H1 (cell line): ENCODE data around the gene CDH8. TPM values are rescaled to one million over a fixed set of nuclear protein-coding genes. Genes with fewer than 3 reads are reported as not detected.

Experiments used
- CTCF ChIA-PET: fragments of 300-600 bp; sonication (Branson Sonifier 250); formaldehyde crosslinking; loops from one replicate; lab custom pipeline; 2021; ENCODE audit not compliant: partially characterized antibody; lab: Charles Lee
- POLR2A ChIA-PET: fragments of 300-600 bp; sonication (Branson Sonifier 250); formaldehyde crosslinking; loops from one replicate; lab custom pipeline; 2021; ENCODE audit warnings: inconsistent platforms; ENCODE audit not compliant: partially characterized antibody; lab: Charles Lee
- DNase-seq, 2 experiments: peaks; one replicate each; pipeline versions ENCODE4 v3.0.0 to v3.0.0-alpha.2; 2010 to 2022; ENCODE audit warnings: low spot score in 2 of 2, low read depth in 1 of 2, mixed read lengths in 1 of 2
- FAIRE-seq: peaks from 2 replicates; lab custom pipeline; 2011; peaks lifted over from hg19 to GRCh38; lab: Jason Lieb, UNC
- H2AFZ ChIP-seq: 2 replicates; pipeline ENCODE4 v1.8.1; 2012; ENCODE audit warnings: low read length, inconsistent platforms
- H2AK5ac ChIP-seq: 2 replicates; pipeline ENCODE4 v1.6.1; 2013; ENCODE audit warnings: low read depth, low read length
- H2BK120ac ChIP-seq: replicated peaks from 2 replicates; pipeline ENCODE3; 2013; ENCODE audit warnings: low read depth, low read length, inconsistent platforms
- H2BK12ac ChIP-seq: 2 replicates; pipeline ENCODE4 v1.6.1; 2013; ENCODE audit warnings: low read depth, low read length
- H2BK15ac ChIP-seq: 2 replicates; pipeline ENCODE4 v1.6.1; 2013; ENCODE audit warnings: low read length
- H2BK20ac ChIP-seq: 2 replicates; pipeline ENCODE4 v1.6.1; 2013; ENCODE audit warnings: low read length
- H2BK5ac ChIP-seq: 2 replicates; pipeline ENCODE4 v1.6.1; 2013; ENCODE audit warnings: low read depth, low read length
- H3K14ac ChIP-seq: 2 replicates; pipeline ENCODE4 v1.6.1; 2013; ENCODE audit warnings: inconsistent platforms; ENCODE audit not compliant: insufficient read length
- H3K18ac ChIP-seq: 2 replicates; pipeline ENCODE4 v1.6.1; 2013; ENCODE audit warnings: low read length; ENCODE audit errors: extremely low read depth
- H3K23ac ChIP-seq: 2 replicates; pipeline ENCODE4 v1.6.1; 2013; ENCODE audit warnings: inconsistent platforms; ENCODE audit not compliant: insufficient read length
- H3K23me2 ChIP-seq: 2 replicates; pipeline ENCODE4 v1.6.1; 2013; ENCODE audit warnings: low read depth, low read length
- H3K27ac ChIP-seq: 2 replicates; pipeline ENCODE4 v1.6.1; 2011; ENCODE audit warnings: low read depth, low read length, inconsistent platforms
- H3K27me3 ChIP-seq, 4 experiments: replicated peaks in 1 of 4; 1 replicate in 1 of 4; 2 replicates in 3 of 4; pipeline versions ENCODE4 v1.6.1 to v1.8.1; 2011 to 2013; ENCODE audit warnings: low read length in 3 of 4, mild to moderate bottlenecking in 3 of 4, inconsistent platforms in 2 of 4, mixed read lengths in 2 of 4, moderate library complexity in 1 of 4; ENCODE audit not compliant: control insufficient read depth in 3 of 4, insufficient read depth in 3 of 4; ENCODE audit errors: extremely low read depth in 1 of 4
- H3K36me3 ChIP-seq, 4 experiments: 2 replicates each; pipeline versions ENCODE4 v1.6.1 to v1.8.1; 2011 to 2013; ENCODE audit warnings: mild to moderate bottlenecking in 4 of 4, low read length in 3 of 4, moderate library complexity in 2 of 4, control low read depth in 1 of 4, inconsistent platforms in 1 of 4; ENCODE audit not compliant: insufficient read depth in 4 of 4, control insufficient read depth in 2 of 4
- H3K4ac ChIP-seq: replicated peaks from 2 replicates; pipeline ENCODE3; 2013; ENCODE audit warnings: low read length, low read depth, mixed read lengths, inconsistent platforms; ENCODE audit not compliant: insufficient read length
- H3K4me1 ChIP-seq, 4 experiments: replicated peaks in 1 of 4; 1 replicate in 1 of 4; 2 replicates in 3 of 4; pipeline versions ENCODE4 v1.6.1 to v1.8.1; 2011 to 2013; ENCODE audit warnings: low read length in 3 of 4, inconsistent platforms in 2 of 4, mixed read lengths in 1 of 4; ENCODE audit not compliant: insufficient read depth in 4 of 4, control insufficient read depth in 3 of 4
- H3K4me2 ChIP-seq, 2 experiments: 2 replicates each; pipeline versions ENCODE4 v1.6.1 to v1.8.1; 2011 to 2013; ENCODE audit warnings: low read depth in 2 of 2, low read length in 2 of 2, control low read depth in 1 of 2, inconsistent platforms in 1 of 2, mild to moderate bottlenecking in 1 of 2; ENCODE audit not compliant: insufficient read depth in 1 of 2
- H3K4me3 ChIP-seq, 4 experiments: fragments of 200-600, 300-600 bp in 1 of 4; sonication (generic), shearing (Covaris generic), sonication (Bioruptor Twin) in 1 of 4; 2 replicates each; pipeline versions ENCODE4 v1.5.1 to v1.8.1; 2011 to 2016; ENCODE audit warnings: low read length in 4 of 4, low read depth in 3 of 4, control low read depth in 2 of 4, inconsistent platforms in 2 of 4, mild to moderate bottlenecking in 2 of 4, mixed read lengths in 1 of 4, moderate library complexity in 1 of 4; ENCODE audit not compliant: insufficient read depth in 2 of 4; ENCODE audit errors: extremely low read depth in 1 of 4
- H3K56ac ChIP-seq: replicated peaks from 2 replicates; pipeline ENCODE3; 2013; ENCODE audit warnings: low read depth, mild to moderate bottlenecking, mixed read lengths, low read length, inconsistent platforms; ENCODE audit not compliant: insufficient read length
- H3K79me1 ChIP-seq: 2 replicates; pipeline ENCODE4 v1.6.1; 2013; ENCODE audit warnings: low read depth, low read length, control low read depth
- H3K79me2 ChIP-seq, 2 experiments: 2 replicates each; pipeline versions ENCODE4 v1.6.1 to v1.8.1; 2012 to 2013; ENCODE audit warnings: low read length in 2 of 2, mild to moderate bottlenecking in 2 of 2, inconsistent platforms in 1 of 2; ENCODE audit not compliant: insufficient read depth in 2 of 2, control insufficient read depth in 1 of 2
- H3K9ac ChIP-seq, 4 experiments: replicated peaks in 1 of 4; 1 replicate in 1 of 4; 2 replicates in 3 of 4; pipeline versions ENCODE4 v1.6.1 to v1.8.1; 2011 to 2013; ENCODE audit warnings: low read depth in 3 of 4, low read length in 3 of 4, control low read depth in 2 of 4, mild to moderate bottlenecking in 2 of 4, moderate library complexity in 2 of 4, inconsistent platforms in 1 of 4; ENCODE audit errors: extremely low read depth in 1 of 4
- H3K9me3 ChIP-seq, 2 experiments: 2 replicates each; pipeline versions ENCODE4 v1.6.1 to v1.8.1; 2012 to 2013; ENCODE audit warnings: mild to moderate bottlenecking in 2 of 2, moderate library complexity in 2 of 2, control low read depth in 1 of 2, inconsistent platforms in 1 of 2, low read depth in 1 of 2, low read length in 1 of 2, mixed read lengths in 1 of 2; ENCODE audit not compliant: insufficient read depth in 2 of 2
- H4K20me1 ChIP-seq, 2 experiments: replicated peaks in 1 of 2; 2 replicates each; pipeline versions ENCODE3 to v1.8.1; 2011 to 2013; ENCODE audit warnings: inconsistent platforms in 2 of 2, low read length in 2 of 2, mild to moderate bottlenecking in 1 of 2; ENCODE audit not compliant: insufficient read depth in 2 of 2, control insufficient read depth in 1 of 2
- H4K5ac ChIP-seq: 2 replicates; pipeline ENCODE4 v1.6.1; 2013; ENCODE audit warnings: low read length, low read depth, mixed read lengths, inconsistent platforms; ENCODE audit not compliant: insufficient read length
- H4K8ac ChIP-seq: 2 replicates; pipeline ENCODE4 v1.8.0; 2013; ENCODE audit warnings: mild to moderate bottlenecking, moderate library complexity, low read length, inconsistent platforms; ENCODE audit not compliant: insufficient read depth; ENCODE audit errors: extremely low read depth
- H4K91ac ChIP-seq: replicated peaks from 2 replicates; pipeline ENCODE3; 2013; ENCODE audit warnings: low read length, mixed read lengths, inconsistent platforms; ENCODE audit not compliant: insufficient read length
- BACH1 ChIP-seq: IDR thresholded peaks from 2 replicates; pipeline ENCODE4 v1.6.1; 2012; ENCODE audit warnings: low read length, improper control_type of control experiment
- CBX5 ChIP-seq: fragments of 300-800, 300-1000 bp; sonication (generic); IDR thresholded peaks from 2 replicates; pipeline ENCODE4 v1.7.1; 2016; ENCODE audit warnings: antibody characterized with exemption, low read length, low read depth
- CHD2 ChIP-seq: IDR thresholded peaks from 2 replicates; pipeline ENCODE4 v1.6.1; 2012; ENCODE audit warnings: low read length, improper control_type of control experiment
- CREB1 ChIP-seq: IDR thresholded peaks from 2 replicates; pipeline ENCODE4 v1.6.1; 2012; ENCODE audit warnings: inconsistent platforms
- EZH2 ChIP-seq: fragments of 200-600 bp; sonication (generic); IDR thresholded peaks from 2 replicates; pipeline ENCODE4 v1.7.1; 2012; ENCODE audit warnings: low read depth, mild to moderate bottlenecking, moderate library complexity, low read length, inconsistent platforms; ENCODE audit not compliant: severe bottlenecking
- FOSL1 ChIP-seq: IDR thresholded peaks from 2 replicates; pipeline ENCODE4 v1.6.1; 2011; ENCODE audit warnings: mild to moderate bottlenecking, low read depth, low read length, moderate library complexity; ENCODE audit not compliant: insufficient read depth
- GTF2F1 ChIP-seq: IDR thresholded peaks from 2 replicates; pipeline ENCODE4 v1.6.1; 2012; ENCODE audit warnings: low read depth, low read length, improper control_type of control experiment, borderline replicate concordance
- JUN ChIP-seq: IDR thresholded peaks from 2 replicates; pipeline ENCODE4 v1.6.1; 2011; ENCODE audit warnings: low read depth, mild to moderate bottlenecking, improper control_type of control experiment, low read length
- KDM4A ChIP-seq: IDR thresholded peaks from one replicate; pipeline ENCODE4 v1.7.1; 2012; ENCODE audit warnings: low read depth, mild to moderate bottlenecking, moderate library complexity, low read length, inconsistent platforms; ENCODE audit not compliant: severe bottlenecking
- PHF8 ChIP-seq: fragments of 200-600 bp; sonication (generic); conservative IDR thresholded peaks from 2 replicates; pipeline ENCODE4 v1.7.1; 2012; ENCODE audit warnings: low read depth, mild to moderate bottlenecking, inconsistent platforms, low read length, moderate library complexity
- RBBP5 ChIP-seq: IDR thresholded peaks from 2 replicates; pipeline ENCODE4 v1.7.1; 2012; ENCODE audit warnings: low read depth, mild to moderate bottlenecking, inconsistent platforms, low read length, moderate library complexity, borderline replicate concordance
- RXRA ChIP-seq: IDR thresholded peaks from 2 replicates; pipeline ENCODE4 v1.6.1; 2011; ENCODE audit warnings: low read depth, mild to moderate bottlenecking, low read length, moderate library complexity; ENCODE audit not compliant: insufficient read depth
- TAF1 ChIP-seq: IDR thresholded peaks from 2 replicates; pipeline ENCODE4 v1.6.1; 2011; ENCODE audit warnings: mild to moderate bottlenecking, low read depth, low read length
- YY1 ChIP-seq: IDR thresholded peaks from 2 replicates; pipeline ENCODE4 v1.6.1; 2011; ENCODE audit warnings: low read depth, mild to moderate bottlenecking, low read length
- WGBS, 2 experiments: shearing (Covaris generic) in 1 of 2; methylation state at CpG; one replicate each; pipeline versions ENCODE4 v1.1.6 to v1.1.7; 2013 to 2015; ENCODE audit warnings: low lambda C conversion rate in 2 of 2, mixed read lengths in 2 of 2, inconsistent platforms in 1 of 2, low coverage in 1 of 2, missing lambda C conversion rate in 1 of 2; ENCODE audit not compliant: insufficient replicate concordance in 2 of 2, insufficient coverage in 1 of 2, insufficient read length in 1 of 2; ENCODE audit errors: extremely low coverage in 1 of 2, missing lambda C conversion rate in 1 of 2; 5-methylcytosine and 5-hydroxymethylcytosine counted together
- polyA plus RNA-seq, 7 experiments: library from polyadenylated mRNA; depleted of rRNA in 3 of 7; stranded (reverse) in 5 of 7; unstranded in 2 of 7; fragments of >200 nt in 5 of 7; fragments of 200-250 nt in 2 of 7; gene quantifications; 1 replicate in 5 of 7; 2 replicates in 1 of 7; 4 replicates in 1 of 7; pipeline versions ENCODE4 v1.2.1 to v1.2.3, GENCODE V29; 2011 to 2013; ENCODE audit warnings: missing spikeins in 2 of 7, mixed read lengths in 2 of 7
- total RNA-seq: library from RNA; stranded (reverse); fragmentation: NEBNext Ultra II Directional; extraction: Animal tissue kit (Norgen Biotek cat#: 25700); gene quantifications from 2 replicates; pipeline ENCODE4 v1.2.1, GENCODE V29; 2021
- TF ChIP-seq, protein P1 (sequence below): IDR thresholded peaks from 2 replicates; pipeline ENCODE4 v1.6.1; 2011; ENCODE audit warnings: low read depth, mild to moderate bottlenecking, low read length; ENCODE audit not compliant: insufficient read depth

The CDH8 gene
- total and polyA plus RNA-seq, 2 of the 8 experiments (the other 6 are each of a cell fraction or from before 2014, with no cell fraction given), result 7.7 to 8.4 TPM

DNA sequence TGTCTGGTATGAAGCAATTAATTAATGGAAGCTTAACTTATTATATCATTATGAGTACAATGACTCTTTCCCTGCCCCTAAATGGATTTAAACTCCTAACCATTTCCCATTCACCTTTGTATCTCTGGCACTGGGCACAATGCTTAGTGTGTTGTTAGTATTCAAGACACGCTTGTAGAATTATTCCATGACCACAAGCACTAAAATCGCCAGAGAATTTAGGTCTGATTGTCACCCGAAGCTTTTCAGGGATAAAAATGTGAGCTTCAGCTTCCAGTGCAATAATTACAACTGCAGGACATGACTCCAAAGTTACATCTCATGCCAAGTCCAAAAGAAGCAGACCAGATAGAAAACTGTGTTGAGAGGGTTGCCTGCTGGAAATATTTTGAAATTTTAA lies 101.6 kb downstream of the CDH8 start:
- Histone ChIP-seq H2BK20ac (no peak overlapping the region), H4K20me1 (no peaks in the 10 kb centered on the region), H3K4ac (no peak overlapping the region), H3K79me2 (no peaks in the 10 kb centered on the region), H3K27ac (no peak overlapping the region), H3K36me3 (no peaks in the 10 kb centered on the region), H2AFZ (no peak overlapping the region), H2AK5ac (no peak overlapping the region), H3K4me2 (no peak overlapping the region), H3K9ac (no peak overlapping the region), H2BK12ac (no peak overlapping the region), H3K23ac (no peak overlapping the region), H2BK15ac (no peak overlapping the region), H4K8ac (no peak overlapping the region), H4K5ac (no peak overlapping the region), H3K4me3 (no peak overlapping the region), H3K18ac (no peak overlapping the region), H3K56ac (no peak overlapping the region), H2BK5ac (no peak overlapping the region), H3K9me3 (no peaks in the 10 kb centered on the region), H3K27me3 (no peaks in the 10 kb centered on the region), H2BK120ac (no peak overlapping the region), H3K23me2 (no peaks in the 10 kb centered on the region; the same call in 1 of the 2 replicates), H3K14ac (no peak overlapping the region), H4K91ac (no peak overlapping the region), H3K4me1 (peaks cover 0 to 3% (median 1%) of the 10 kb centered on the region in 4 experiments; a peak in 3 of 7 replicates), H3K79me1 (no peaks in the 10 kb centered on the region)
- FAIRE-seq, result no peak
- ChIA-PET POLR2A (interaction anchor here (0.5 kb wide), 1 partner anchor 10 kb away, joined by 3 read pairs; no protein-coding TSS in a partner anchor), CTCF (interaction anchor here (0.6 to 4.9 kb wide), 14 partner anchors 10 to 492 kb away, joined by 3 to 33 read pairs (median 6); no protein-coding TSS in a partner anchor)
- 89% methylated on average over 3 of the region's 3 CpGs; no CpG with 5 or more reads in 1 of the 2 experiments for WGBS, 2 experiments
- TF ChIP-seq YY1, result no peak
- no peak for TF ChIP-seq GTF2F1
- TF ChIP-seq CBX5, result no peak
- TF ChIP-seq CHD2, result no peak
- TF ChIP-seq CREB1, result no peak
- TF ChIP-seq RBBP5, result no peak
- no peak for TF ChIP-seq EZH2
- TF ChIP-seq JUN, result no peak
- TF ChIP-seq PHF8, result no peak
- no peak for TF ChIP-seq TAF1
- no peak for TF ChIP-seq BACH1
- TF ChIP-seq FOSL1, result no peak
- no peak for TF ChIP-seq RXRA
- no peak for TF ChIP-seq KDM4A
- TF ChIP-seq, protein P1, sequence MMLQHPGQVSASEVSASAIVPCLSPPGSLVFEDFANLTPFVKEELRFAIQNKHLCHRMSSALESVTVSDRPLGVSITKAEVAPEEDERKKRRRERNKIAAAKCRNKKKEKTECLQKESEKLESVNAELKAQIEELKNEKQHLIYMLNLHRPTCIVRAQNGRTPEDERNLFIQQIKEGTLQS, result no peak
- DNase-seq, result no peak
